Astrocyte (in vitro differentiated cells and primary cell): Measurements from ENCODE around the gene DPP9. TPM values are rescaled to one million over a fixed set of nuclear protein-coding genes. Genes with fewer than 3 reads are reported as not detected.

Experiments
- DNase-seq: peaks from one replicate; pipeline ENCODE4 v3.0.0-alpha.2; 2010; ENCODE audit warnings: low read depth
- FAIRE-seq: peaks from 2 replicates; lab custom pipeline; 2011; peaks lifted over from hg19 to GRCh38; lab: Jason Lieb, UNC
- H2AFZ ChIP-seq: 2 replicates; pipeline ENCODE4 v1.6.0; 2012; ENCODE audit warnings: low read depth, low read length, inconsistent platforms
- H3K27ac ChIP-seq: 2 replicates; pipeline ENCODE4 v1.5.1; 2011; ENCODE audit warnings: low read depth, low read length, inconsistent platforms
- H3K27me3 ChIP-seq: 2 replicates; pipeline ENCODE4 v1.6.0; 2011; ENCODE audit warnings: low read length, inconsistent platforms; ENCODE audit not compliant: insufficient read depth
- H3K36me3 ChIP-seq: 2 replicates; pipeline ENCODE4 v1.5.1; 2011; ENCODE audit warnings: low read length, inconsistent platforms; ENCODE audit not compliant: insufficient read depth
- H3K4me1 ChIP-seq: 2 replicates; pipeline ENCODE4 v1.5.1; 2011; ENCODE audit warnings: low read length, inconsistent platforms; ENCODE audit not compliant: insufficient read depth
- H3K4me2 ChIP-seq: 2 replicates; pipeline ENCODE4 v1.6.0; 2012; ENCODE audit warnings: low read length, inconsistent platforms
- H3K4me3 ChIP-seq: 2 replicates; pipeline ENCODE4 v1.5.1; 2011; ENCODE audit warnings: low read depth, mild to moderate bottlenecking, low read length, inconsistent platforms; ENCODE audit not compliant: insufficient read depth
- H3K79me2 ChIP-seq: 2 replicates; pipeline ENCODE4 v1.6.0; 2012; ENCODE audit warnings: mild to moderate bottlenecking, low read length, inconsistent platforms; ENCODE audit not compliant: insufficient read depth
- H3K9ac ChIP-seq: 2 replicates; pipeline ENCODE4 v1.6.0; 2012; ENCODE audit warnings: mild to moderate bottlenecking, low read length, inconsistent platforms
- H3K9me3 ChIP-seq: 2 replicates; pipeline ENCODE4 v1.5.1; 2012; ENCODE audit warnings: low read depth, mild to moderate bottlenecking, low read length, inconsistent platforms; ENCODE audit not compliant: insufficient read depth
- H4K20me1 ChIP-seq: 2 replicates; pipeline ENCODE4 v1.6.0; 2012; ENCODE audit warnings: low read length, inconsistent platforms; ENCODE audit not compliant: insufficient read depth
- H3K27ac Mint-ChIP-seq: one replicate; pipeline ENCODE4 v1.8.0; 2021; ENCODE audit warnings: mild to moderate bottlenecking, mixed read lengths; ENCODE audit not compliant: unreplicated experiment
- H3K27me3 Mint-ChIP-seq: one replicate; pipeline ENCODE4 v1.8.0; 2021; ENCODE audit warnings: low read depth, mixed read lengths; ENCODE audit not compliant: unreplicated experiment
- H3K36me3 Mint-ChIP-seq: one replicate; pipeline ENCODE4 v1.8.0; 2021; ENCODE audit warnings: low read depth, mixed read lengths; ENCODE audit not compliant: unreplicated experiment
- H3K4me1 Mint-ChIP-seq: one replicate; pipeline ENCODE4 v1.8.0; 2021; ENCODE audit warnings: low read depth, mixed read lengths; ENCODE audit not compliant: unreplicated experiment
- H3K4me3 Mint-ChIP-seq: one replicate; pipeline ENCODE4 v1.8.0; 2021; ENCODE audit warnings: mild to moderate bottlenecking, moderate library complexity, mixed read lengths; ENCODE audit not compliant: unreplicated experiment
- H3K9me3 Mint-ChIP-seq: one replicate; pipeline ENCODE4 v1.8.0; 2021; ENCODE audit warnings: mild to moderate bottlenecking, mixed read lengths; ENCODE audit not compliant: unreplicated experiment
- CTCF ChIP-seq: IDR thresholded peaks from 2 replicates; pipeline ENCODE4 v1.5.1; 2011; ENCODE audit warnings: low read depth, mild to moderate bottlenecking, inconsistent platforms, low read length, moderate library complexity; ENCODE audit not compliant: insufficient read depth
- EZH2 ChIP-seq: IDR thresholded peaks from 2 replicates; pipeline ENCODE4 v1.6.1; 2012; ENCODE audit warnings: mild to moderate bottlenecking, low read length, inconsistent platforms; ENCODE audit not compliant: insufficient read depth
- microRNA-seq: library from miRNA; unstranded; fragments of <30 nt; microRNA quantifications from one replicate; pipeline ENCODE4 v1.2.0, GENCODE V29; 2020
- total RNA-seq: library from RNA; stranded (reverse); gene quantifications from 2 replicates; pipeline ENCODE4 v1.2.1, GENCODE V29; 2021

DPP9 gene
- total RNA-seq, 1 donor from 2014 or later, result 50.0 TPM

DNA sequence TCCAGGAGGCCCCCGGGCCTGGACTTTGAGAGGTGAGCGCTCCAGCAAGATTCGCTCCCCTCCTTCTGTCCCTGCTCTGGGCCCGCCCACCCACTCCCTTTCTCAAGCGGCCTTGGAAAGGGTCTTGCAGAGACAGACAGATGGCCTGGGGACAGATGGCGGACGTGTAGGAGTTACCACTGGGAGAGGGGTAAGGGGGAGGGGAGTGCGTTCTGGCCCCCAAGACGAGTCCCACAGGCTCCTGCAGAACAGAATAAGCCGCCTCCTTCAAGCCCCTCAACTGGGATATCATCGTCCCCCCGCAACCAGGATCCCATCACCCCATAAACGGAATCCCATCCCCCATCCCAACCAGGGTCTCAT is 87.9 kb downstream of the DPP9 start:
- Histone ChIP-seq H3K4me3 (peak overlapping the region; percentile 50), H4K20me1 (no peaks in the 10 kb centered on the region), H3K27ac (peak overlapping the region; percentile 16), H3K4me1 (peaks cover 37% of the 10 kb centered on the region), H3K27me3 (no peaks in the 10 kb centered on the region), H3K9ac (peak overlapping the region; percentile 79), H2AFZ (peak overlapping the region; percentile 90), H3K79me2 (peaks cover 12% of the 10 kb centered on the region), H3K9me3 (no peaks in the 10 kb centered on the region), H3K36me3 (no peaks in the 10 kb centered on the region), H3K4me2 (peak overlapping the region; percentile 92)
- peaks cover 4% of the 10 kb centered on the region for H3K9me3 Mint-ChIP-seq
- H3K4me1 Mint-ChIP-seq, result peaks cover 8% of the 10 kb centered on the region
- no peak for DNase-seq
- H3K27me3 Mint-ChIP-seq, result peaks cover 3% of the 10 kb centered on the region
- no peak for FAIRE-seq
- H3K36me3 Mint-ChIP-seq, result no peaks in the 10 kb centered on the region
- H3K27ac Mint-ChIP-seq, result no peak overlapping the region
- H3K4me3 Mint-ChIP-seq, result no peak overlapping the region
- no peak for TF ChIP-seq CTCF
- TF ChIP-seq EZH2, result no peak

- Histone ChIP-seq H3K4me1 (peaks cover 25% of the 10 kb centered on the region), H4K20me1 (no peaks in the 10 kb centered on the region), H3K79me2 (no peaks in the 10 kb centered on the region), H3K9me3 (no peaks in the 10 kb centered on the region), H3K9ac (peak overlapping the region; percentile 44), H2AFZ (no peak overlapping the region), H3K36me3 (no peaks in the 10 kb centered on the region), H3K4me3 (no peak overlapping the region), H3K27ac (peak overlapping the region; percentile 55), H3K4me2 (peak overlapping the region; percentile 38), H3K27me3 (no peaks in the 10 kb centered on the region)
- no peaks in the 10 kb centered on the region for H3K36me3 Mint-ChIP-seq
- TF ChIP-seq CTCF (peak; percentile 80), EZH2 (no peak)
- H3K27ac Mint-ChIP-seq, result peak overlapping the region; percentile 79
- DNase-seq, result peak; percentile 66
- H3K27me3 Mint-ChIP-seq, result peaks cover 3% of the 10 kb centered on the region
- peaks cover 4% of the 10 kb centered on the region for H3K9me3 Mint-ChIP-seq
- peaks cover 8% of the 10 kb centered on the region for H3K4me1 Mint-ChIP-seq
- H3K4me3 Mint-ChIP-seq, result no peak overlapping the region
- FAIRE-seq, result no peak
Observed at GRCh38 chr19:4633140-4633967, 90.3 kb downstream of the DPP9 start.

Small RNAs within 50 kb of the gene (microRNA-seq; reads per million reads assigned to microRNA genes)
- not detected for gene MIR7-3

Other genes starting within 250 kb of the DPP9 start
- gene PLIN4, start 205.4 kb downstream of the DPP9 start, total RNA-seq, result 0.05 TPM in 1 of 2 replicates, not detected in the other
- not detected in 2 replicates for gene PLIN5, start 188.6 kb downstream of the DPP9 start, total RNA-seq
- 0.14 and 0.19 TPM in 2 replicates for gene LRG1, start 183.8 kb downstream of the DPP9 start, total RNA-seq
- gene SEMA6B, start 164.2 kb downstream of the DPP9 start, total RNA-seq, result 14.3 and 17.5 TPM in 2 replicates
- gene TNFAIP8L1, start 84.3 kb downstream of the DPP9 start, total RNA-seq, result 2.9 and 3.0 TPM in 2 replicates
- 131 and 153 TPM in 2 replicates for gene MYDGF, start 53.5 kb downstream of the DPP9 start, total RNA-seq
- gene FEM1A, start 67.9 kb upstream of the DPP9 start, total RNA-seq, result 12.0 and 12.6 TPM in 2 replicates
- gene TICAM1, start 107.9 kb upstream of the DPP9 start, total RNA-seq, result 10.0 TPM in 2 replicates
- 148 and 157 TPM in 2 replicates for gene PLIN3, start 143.8 kb upstream of the DPP9 start, total RNA-seq
- not detected in 2 replicates for gene ARRDC5, start 179.1 kb upstream of the DPP9 start, total RNA-seq
- gene UHRF1, start 185.7 kb upstream of the DPP9 start, total RNA-seq, result 11.8 and 16.2 TPM in 2 replicates
- 55.2 and 61.4 TPM in 2 replicates for gene KDM4B, start 245.3 kb upstream of the DPP9 start, total RNA-seq